SHP77 treated with DMSO at 0.1 percent for 48 hours (cell line): ENCODE results near the gene RNF175.

ENCODE experiments used
- DNase-seq: peaks from one replicate; lab custom pipeline; 2025; lab: John Stamatoyannopoulos, UW

RNF175 gene

GRCh38 chr4:153785910-153786721 is 26.3 kb upstream of the RNF175 start:
- DNase-seq, result no peak

- DNase-seq, result no peak
These were observed 24.4 kb upstream of the RNF175 start for GRCh38 chr4:153784166-153784699.

GRCh38 chr4:153782581-153782980 is 22.8 kb upstream of the RNF175 start:
- DNase-seq, result no peak

- no peak for DNase-seq
These were observed 22.0 kb upstream of the RNF175 start for GRCh38 chr4:153781717-153782416.

GRCh38 chr4:153781280-153781679 is 21.5 kb upstream of the RNF175 start:
- no peak for DNase-seq

- DNase-seq, result no peak
These were observed 21.1 kb upstream of the RNF175 start for GRCh38 chr4:153780876-153781275.

- no peak for DNase-seq
These were observed 20.4 kb upstream of the RNF175 start for GRCh38 chr4:153780221-153780620.

GRCh38 chr4:153778383-153778782 is 18.6 kb upstream of the RNF175 start:
- DNase-seq, result no peak

- no peak for DNase-seq
These were observed 17.6 kb upstream of the RNF175 start for GRCh38 chr4:153777421-153777820.

GRCh38 chr4:153776601-153777000 is 16.8 kb upstream of the RNF175 start:
- no peak for DNase-seq

- no peak for DNase-seq
These were observed 13.4 kb upstream of the RNF175 start for GRCh38 chr4:153773236-153773690.

- DNase-seq, result no peak
These were observed 11.2 kb upstream of the RNF175 start for GRCh38 chr4:153771046-153771445.

GRCh38 chr4:153766758-153767157 is 6.9 kb upstream of the RNF175 start:
- DNase-seq, result no peak

- DNase-seq, result peak; percentile 19
These were observed 6.1 kb upstream of the RNF175 start for GRCh38 chr4:153765894-153766293.

GRCh38 chr4:153764601-153765368 is 5.0 kb upstream of the RNF175 start:
- no peak for DNase-seq

GRCh38 chr4:153763404-153763803 is 3.6 kb upstream of the RNF175 start:
- no peak for DNase-seq

- no peak for DNase-seq
These were observed 977 bp downstream of the RNF175 start for GRCh38 chr4:153758688-153759406.

- no peak for DNase-seq
These were observed 1.7 kb downstream of the RNF175 start for GRCh38 chr4:153758136-153758535.

- no peak for DNase-seq
These were observed 2.4 kb downstream of the RNF175 start for GRCh38 chr4:153757407-153757806.

- DNase-seq, result no peak
These were observed 4.6 kb downstream of the RNF175 start for GRCh38 chr4:153755186-153755585.

GRCh38 chr4:153750197-153750817 is 9.5 kb downstream of the RNF175 start:
- DNase-seq, result peak; percentile 19
